Measurements from ENCODE around the gene FARP1. TPM values are rescaled to one million over a fixed set of nuclear protein-coding genes. Genes with fewer than 3 reads are reported as not detected.

FARP1 gene
- total RNA-seq, 2 donors from 2014 or later, result 0.55 to 2.4 TPM

GRCh38 chr13:98441056-98441676 is 298.3 kb downstream of the FARP1 start:
- Mint-ChIP-seq H3K27me3 (ENCODE audit: low read depth) (no peaks in the 10 kb centered on the region), H3K4me3 (no peak overlapping the region), H3K27ac (no peak overlapping the region), H3K9me3 (no peaks in the 10 kb centered on the region), H3K36me3 (ENCODE audit: insufficient read depth in 2 of 2) (no peaks in the 10 kb centered on the region), H3K4me1 (ENCODE audit: low read depth) (peaks cover 17% of the 10 kb centered on the region)
- no peak for DNase-seq
- no peak for ATAC-seq (replicated peaks in 1 of 2)

- Mint-ChIP-seq H3K9me3 (no peaks in the 10 kb centered on the region), H3K4me3 (no peak overlapping the region)
Observed at GRCh38 chr13:98442391-98443230, 299.7 kb downstream of the FARP1 start.

DNA sequence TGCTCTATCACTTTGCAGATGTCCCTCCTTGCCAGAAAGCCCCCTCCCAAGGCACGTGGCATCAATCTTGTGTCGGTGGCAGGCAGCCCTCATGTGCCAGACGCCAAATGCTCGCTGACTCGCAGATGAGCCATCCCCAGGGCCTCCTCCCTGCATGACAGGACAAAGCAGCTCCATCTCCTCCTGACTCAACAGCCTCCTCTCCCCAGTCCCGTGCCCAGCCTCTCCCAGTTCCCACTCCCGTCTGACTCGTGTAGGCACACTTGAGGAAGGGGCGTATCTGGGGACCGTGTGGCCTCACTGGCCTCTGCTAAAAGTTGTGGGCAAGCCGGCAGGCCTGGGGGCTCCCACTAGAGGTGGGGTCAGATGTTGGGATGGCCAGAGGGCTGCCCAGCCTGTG is 300.4 kb downstream of the FARP1 start:
- no peak for DNase-seq
- no peaks in the 10 kb centered on the region for H3K36me3 Mint-ChIP-seq (ENCODE audit: insufficient read depth in 2 of 2)
- H3K27me3 Mint-ChIP-seq (ENCODE audit: low read depth), result no peaks in the 10 kb centered on the region
- H3K9me3 Mint-ChIP-seq, result no peaks in the 10 kb centered on the region
- H3K4me3 Mint-ChIP-seq, result no peak overlapping the region
- H3K4me1 Mint-ChIP-seq (ENCODE audit: low read depth), result peaks cover 17% of the 10 kb centered on the region
- H3K27ac Mint-ChIP-seq, result peak overlapping the region; percentile 38
- no peak for ATAC-seq (replicated peaks in 1 of 2)

More at GRCh38 chr13:98442391-98443230, 299.7 kb downstream of the FARP1 start:
- Mint-ChIP-seq H3K27ac (no peak overlapping the region), H3K27me3 (ENCODE audit: low read depth) (no peaks in the 10 kb centered on the region), H3K4me1 (ENCODE audit: low read depth) (peaks cover 17% of the 10 kb centered on the region), H3K36me3 (ENCODE audit: insufficient read depth in 2 of 2) (no peaks in the 10 kb centered on the region)
- DNase-seq, result no peak
- no peak for ATAC-seq (replicated peaks in 1 of 2)

- DNase-seq (no peak), ATAC-seq (replicated peaks in 1 of 2) (no peak)
- no peak overlapping the region for H3K4me3 Mint-ChIP-seq
- no peaks in the 10 kb centered on the region for H3K36me3 Mint-ChIP-seq (ENCODE audit: insufficient read depth in 2 of 2)
- H3K4me1 Mint-ChIP-seq (ENCODE audit: low read depth), result peaks cover 17% of the 10 kb centered on the region
- H3K27me3 Mint-ChIP-seq (ENCODE audit: low read depth), result no peaks in the 10 kb centered on the region
- H3K27ac Mint-ChIP-seq, result peak overlapping the region; percentile 54
- H3K9me3 Mint-ChIP-seq, result no peaks in the 10 kb centered on the region
Observed at GRCh38 chr13:98443800-98444325, 301.0 kb downstream of the FARP1 start.

DNA sequence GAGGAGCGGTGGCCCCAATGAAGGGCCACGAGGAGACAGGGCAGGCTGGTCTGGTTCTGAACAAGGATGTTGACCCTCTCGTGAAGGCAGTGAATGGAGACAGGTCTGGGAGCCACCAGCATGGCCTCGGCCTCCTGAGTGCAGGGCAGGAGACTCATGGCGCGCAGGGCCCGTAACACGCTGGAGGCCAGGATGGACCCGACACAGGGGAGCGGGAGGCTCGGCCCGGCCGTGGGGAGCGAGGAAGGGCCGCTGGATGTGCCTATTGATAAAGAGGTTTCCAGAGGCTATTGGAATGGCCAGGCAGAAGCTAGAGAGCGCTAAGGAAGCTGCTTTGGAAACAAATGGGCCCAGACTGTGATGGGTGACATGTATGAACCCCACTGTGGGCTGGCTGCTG is 301.5 kb downstream of the FARP1 start:
- Mint-ChIP-seq H3K4me3 (no peak overlapping the region), H3K27ac (peak overlapping the region; percentile 54), H3K36me3 (ENCODE audit: insufficient read depth in 2 of 2) (no peaks in the 10 kb centered on the region), H3K4me1 (ENCODE audit: low read depth) (peaks cover 17% of the 10 kb centered on the region), H3K27me3 (ENCODE audit: low read depth) (no peaks in the 10 kb centered on the region), H3K9me3 (no peaks in the 10 kb centered on the region)
- ATAC-seq (replicated peaks in 1 of 2), result no peak
- no peak for DNase-seq

- H3K4me1 Mint-ChIP-seq (ENCODE audit: low read depth), result peaks cover 17% of the 10 kb centered on the region
- peak; percentile 87 to 88 for ATAC-seq (replicated peaks in 1 of 2)
- H3K27me3 Mint-ChIP-seq (ENCODE audit: low read depth), result no peaks in the 10 kb centered on the region
- peak; percentile 83 to 86 for DNase-seq
- no peaks in the 10 kb centered on the region for H3K36me3 Mint-ChIP-seq (ENCODE audit: insufficient read depth in 2 of 2)
- peak overlapping the region; percentile 1 to 9 for H3K4me3 Mint-ChIP-seq
- H3K9me3 Mint-ChIP-seq, result no peaks in the 10 kb centered on the region
- H3K27ac Mint-ChIP-seq, result no peak overlapping the region
Observed at GRCh38 chr13:98445340-98446233, 302.7 kb downstream of the FARP1 start.

DNA sequence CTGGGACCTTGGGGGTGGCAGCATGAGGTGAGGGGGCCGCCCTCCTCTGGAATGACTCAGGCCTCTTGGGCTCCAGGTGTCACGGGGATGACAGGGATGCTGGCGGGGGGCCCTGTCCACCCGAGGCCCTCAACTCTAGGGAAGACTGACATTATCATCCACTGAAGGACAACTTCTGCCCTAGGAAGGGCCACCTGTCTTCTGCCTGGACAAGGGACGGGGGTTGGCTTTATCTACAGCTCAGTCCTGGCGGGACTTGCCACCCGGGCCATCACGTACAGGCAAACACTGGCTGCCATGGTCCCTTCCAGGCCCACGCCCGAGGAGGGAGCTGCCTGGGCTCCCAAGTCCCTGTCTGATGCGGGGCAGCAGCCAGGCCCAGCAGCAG is 303.3 kb downstream of the FARP1 start:
- no peaks in the 10 kb centered on the region for H3K36me3 Mint-ChIP-seq (ENCODE audit: insufficient read depth in 2 of 2)
- H3K4me3 Mint-ChIP-seq, result no peak overlapping the region
- H3K9me3 Mint-ChIP-seq, result no peaks in the 10 kb centered on the region
- peaks cover 23% of the 10 kb centered on the region for H3K4me1 Mint-ChIP-seq (ENCODE audit: low read depth)
- no peak overlapping the region for H3K27ac Mint-ChIP-seq
- ATAC-seq (replicated peaks in 1 of 2) (no peak), DNase-seq (no peak)
- H3K27me3 Mint-ChIP-seq (ENCODE audit: low read depth), result no peaks in the 10 kb centered on the region

DNA sequence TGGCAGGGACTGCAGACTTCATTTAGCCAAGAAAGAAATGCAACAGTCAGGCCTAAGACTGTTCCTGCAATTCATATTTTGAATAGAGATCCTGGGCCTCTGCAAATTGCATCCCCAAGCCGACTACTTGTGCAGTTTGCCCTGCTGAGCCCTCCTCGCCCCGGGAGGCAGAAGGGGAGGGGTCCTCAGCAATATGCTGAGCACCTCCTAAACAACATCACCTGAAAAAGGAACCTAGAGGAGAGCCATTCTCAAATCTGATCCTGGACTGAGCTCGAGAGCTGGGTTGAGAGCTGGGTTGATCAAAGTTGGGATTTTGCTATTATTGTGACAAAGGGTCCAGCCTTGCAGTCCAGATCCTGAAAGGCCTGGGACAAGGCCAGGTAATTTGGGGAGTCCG is 304.2 kb downstream of the FARP1 start:
- no peak for DNase-seq
- H3K36me3 Mint-ChIP-seq (ENCODE audit: insufficient read depth in 2 of 2), result peaks cover 0 to 2% of the 10 kb centered on the region in 2 donors
- no peaks in the 10 kb centered on the region for H3K9me3 Mint-ChIP-seq
- no peak for ATAC-seq (replicated peaks in 1 of 2)
- H3K27ac Mint-ChIP-seq, result peak overlapping the region; percentile 56
- peaks cover 28% of the 10 kb centered on the region for H3K4me1 Mint-ChIP-seq (ENCODE audit: low read depth)
- H3K27me3 Mint-ChIP-seq (ENCODE audit: low read depth), result no peaks in the 10 kb centered on the region
- no peak overlapping the region for H3K4me3 Mint-ChIP-seq

DNA sequence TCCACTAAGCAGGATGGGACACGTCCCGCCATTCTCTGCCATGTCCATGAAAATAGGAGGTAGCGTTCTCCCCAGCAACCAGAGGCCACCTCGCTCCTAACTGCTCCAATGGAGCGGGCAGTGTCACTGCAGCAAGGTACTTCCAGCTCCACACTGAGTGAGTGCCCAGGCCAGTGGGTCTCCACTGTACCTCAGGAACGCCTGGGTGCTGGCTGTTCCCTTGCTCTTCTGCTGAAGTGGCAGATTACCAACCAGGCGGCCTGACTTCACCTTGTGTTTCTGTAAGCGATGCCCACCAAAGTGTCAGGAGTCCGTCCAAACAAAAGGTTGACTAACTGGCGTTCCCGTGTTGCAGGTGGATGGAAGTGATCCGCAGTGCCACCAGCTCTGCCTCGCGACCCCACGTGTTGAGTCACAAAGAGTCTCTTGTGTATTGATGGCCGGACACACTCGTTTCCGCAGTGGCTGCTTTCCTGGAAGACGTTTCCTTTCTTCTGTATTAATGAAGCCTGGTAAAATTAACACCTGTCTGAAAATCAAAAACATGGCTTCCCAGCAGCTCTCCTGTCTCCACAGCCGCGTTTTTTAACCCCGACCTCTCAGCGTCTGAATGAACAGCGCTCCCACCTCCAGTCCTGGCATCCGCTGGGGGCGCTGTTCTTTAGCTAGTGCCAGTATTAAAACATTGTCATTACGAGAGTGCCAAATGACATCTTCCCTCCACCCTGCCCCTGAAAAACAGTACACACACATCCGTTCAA is 305.2 kb downstream of the FARP1 start:
- Mint-ChIP-seq H3K27ac (peak overlapping the region; percentile 45), H3K36me3 (ENCODE audit: insufficient read depth in 2 of 2) (peaks cover 0 to 8% of the 10 kb centered on the region in 2 donors), H3K27me3 (ENCODE audit: low read depth) (no peaks in the 10 kb centered on the region), H3K9me3 (no peaks in the 10 kb centered on the region), H3K4me1 (ENCODE audit: low read depth) (peaks cover 28% of the 10 kb centered on the region), H3K4me3 (no peak overlapping the region)
- peak in 1 of 2 donors; percentile 41 for DNase-seq
- no peak for ATAC-seq (replicated peaks in 1 of 2)

DNA sequence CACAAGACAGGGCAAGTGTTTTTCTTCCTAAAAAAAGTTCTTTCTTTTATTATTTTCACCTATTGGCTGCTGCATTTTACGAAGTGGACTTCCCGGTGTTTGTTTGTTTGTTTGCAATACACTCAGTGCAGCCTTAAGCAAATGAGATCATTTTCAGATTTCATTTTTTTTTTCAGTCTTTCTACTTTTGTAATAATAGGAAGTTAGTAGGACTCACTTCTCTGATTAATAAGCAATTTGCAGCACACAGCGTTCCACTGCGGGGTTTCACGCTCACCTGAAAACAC is 305.7 kb downstream of the FARP1 start:
- H3K4me3 Mint-ChIP-seq, result no peak overlapping the region
- DNase-seq, result no peak
- no peak for ATAC-seq (replicated peaks in 1 of 2)
- peaks cover 0 to 8% of the 10 kb centered on the region in 2 donors for H3K36me3 Mint-ChIP-seq (ENCODE audit: insufficient read depth in 2 of 2)
- peaks cover 28% of the 10 kb centered on the region for H3K4me1 Mint-ChIP-seq (ENCODE audit: low read depth)
- H3K27me3 Mint-ChIP-seq (ENCODE audit: low read depth), result no peaks in the 10 kb centered on the region
- no peaks in the 10 kb centered on the region for H3K9me3 Mint-ChIP-seq
- H3K27ac Mint-ChIP-seq, result no peak overlapping the region

GRCh38 chr13:98449273-98449672 is 306.4 kb downstream of the FARP1 start:
- H3K9me3 Mint-ChIP-seq, result no peaks in the 10 kb centered on the region
- peak overlapping the region; percentile 11 for H3K27ac Mint-ChIP-seq
- no peak for DNase-seq

DNA sequence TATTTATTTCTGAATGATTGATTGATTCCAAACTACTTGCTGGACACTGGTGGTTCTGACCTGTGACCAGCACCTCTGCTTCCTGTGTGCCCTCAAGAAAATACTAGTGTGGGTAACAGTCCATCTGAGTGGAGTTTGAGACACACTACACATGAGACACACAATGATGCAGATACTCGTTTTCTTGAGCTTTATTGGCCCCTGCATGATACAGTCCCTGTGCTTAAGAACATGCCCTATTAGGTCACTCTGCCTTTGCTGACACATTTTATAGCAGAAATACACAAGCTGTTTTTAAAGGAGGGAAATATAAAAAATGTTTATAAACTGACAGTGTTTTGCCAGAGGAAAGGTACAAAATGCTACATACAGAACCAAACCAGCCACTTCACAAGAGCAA is 307.1 kb downstream of the FARP1 start:
- no peak for ATAC-seq (replicated peaks in 1 of 2)
- H3K27ac Mint-ChIP-seq, result peak overlapping the region; percentile 26

More at GRCh38 chr13:98449273-98449672, 306.4 kb downstream of the FARP1 start:
- Mint-ChIP-seq H3K4me1 (ENCODE audit: low read depth) (peaks cover 28% of the 10 kb centered on the region), H3K27me3 (ENCODE audit: low read depth) (no peaks in the 10 kb centered on the region), H3K36me3 (ENCODE audit: insufficient read depth in 2 of 2) (peaks cover 0 to 9% of the 10 kb centered on the region in 2 donors), H3K4me3 (no peak overlapping the region)
- no peak for ATAC-seq (replicated peaks in 1 of 2)

More for the DNA sequence above, 307.1 kb downstream of the FARP1 start:
- Mint-ChIP-seq H3K4me1 (ENCODE audit: low read depth) (peaks cover 26% of the 10 kb centered on the region), H3K27me3 (ENCODE audit: low read depth) (no peaks in the 10 kb centered on the region), H3K4me3 (no peak overlapping the region), H3K9me3 (no peaks in the 10 kb centered on the region), H3K36me3 (ENCODE audit: insufficient read depth in 2 of 2) (peaks cover 0 to 11% of the 10 kb centered on the region in 2 donors)
- no peak for DNase-seq
